HepG2 (cell line): ENCODE results near the gene L3MBTL4. TPM values are rescaled to one million over a fixed set of nuclear protein-coding genes. Genes with fewer than 3 reads are reported as not detected.

ENCODE experiments used
- ATF7 ChIP-seq, 2 experiments: fragments of 450-650 bp in 1 of 2; sonication (generic) in 1 of 2; formaldehyde crosslinking in 1 of 2; IDR thresholded peaks; 2 replicates each; pipeline versions ENCODE4 v1.4.0 to v1.6.1; 2016 to 2020; ENCODE audit warnings: antibody characterized with exemption in 1 of 2, mild to moderate bottlenecking in 1 of 2, missing genetic modification reagents in 1 of 2
- FOSL2 ChIP-seq: sonication (generic); formaldehyde crosslinking; IDR thresholded peaks from 2 replicates; pipeline ENCODE4 v1.4.0; 2020; ENCODE audit warnings: missing genetic modification reagents
- GATAD1 ChIP-seq: IDR thresholded peaks from 2 replicates; pipeline ENCODE4 v1.6.1; 2016; ENCODE audit warnings: missing genetic modification reagents, missing compliant biosample characterization
- HINFP ChIP-seq: sonication (generic); formaldehyde crosslinking; IDR thresholded peaks from 2 replicates; pipeline ENCODE4 v1.4.0; 2020; ENCODE audit warnings: low read depth, mild to moderate bottlenecking, missing genetic modification reagents
- KDM2A ChIP-seq: sonication (generic); formaldehyde crosslinking; IDR thresholded peaks from 2 replicates; pipeline ENCODE4 v1.4.0; 2020; ENCODE audit warnings: low read depth, missing genetic modification reagents, borderline replicate concordance
- MEIS2 ChIP-seq: sonication (generic); formaldehyde crosslinking; IDR thresholded peaks from 2 replicates; pipeline ENCODE4 v1.9.0; 2021; ENCODE audit warnings: mild to moderate bottlenecking, missing genetic modification reagents
- MTF1 ChIP-seq: sonication (generic); formaldehyde crosslinking; IDR thresholded peaks from 2 replicates; pipeline ENCODE4 v1.5.0; 2020; ENCODE audit warnings: missing genetic modification reagents
- NCOA2 ChIP-seq: sonication (generic); formaldehyde crosslinking; IDR thresholded peaks from 2 replicates; pipeline ENCODE4 v1.8.0; 2022; ENCODE audit warnings: inconsistent platforms
- NFE2L1 ChIP-seq: sonication (generic); formaldehyde crosslinking; IDR thresholded peaks from 2 replicates; pipeline ENCODE4 v1.4.0; 2020; ENCODE audit warnings: missing genetic modification reagents, mild to moderate bottlenecking, borderline replicate concordance
- PHF20 ChIP-seq: sonication (generic); formaldehyde crosslinking; IDR thresholded peaks from 2 replicates; pipeline ENCODE4 v1.5.0; 2020; ENCODE audit warnings: mild to moderate bottlenecking, missing genetic modification reagents
- PITX1 ChIP-seq: sonication (generic); formaldehyde crosslinking; IDR thresholded peaks from 2 replicates; pipeline ENCODE4 v1.5.1; 2020; ENCODE audit warnings: mild to moderate bottlenecking, missing genetic modification reagents
- RBM22 ChIP-seq: fragments of 200-400 bp; formaldehyde crosslinking; optimal IDR thresholded peaks from 2 replicates; pipeline ENCODE3; 2017; ENCODE audit warnings: mild to moderate bottlenecking, low read length, moderate library complexity
- RFX3 ChIP-seq: IDR thresholded peaks from 2 replicates; pipeline ENCODE4 v1.6.1; 2016; ENCODE audit warnings: missing biosample characterization, missing genetic modification reagents
- RFX5 ChIP-seq: IDR thresholded peaks from 2 replicates; pipeline ENCODE4 v1.6.1; 2011; ENCODE audit warnings: low read depth, low read length, improper control_type of control experiment
- SIX1 ChIP-seq: sonication (generic); formaldehyde crosslinking; IDR thresholded peaks from 2 replicates; pipeline ENCODE4 v1.4.0; 2020; ENCODE audit warnings: missing genetic modification reagents, borderline replicate concordance
- SOX5 ChIP-seq: IDR thresholded peaks from 2 replicates; pipeline ENCODE4 v1.6.1; 2016; ENCODE audit warnings: borderline replicate concordance
- ZBTB21 ChIP-seq: sonication (generic); formaldehyde crosslinking; IDR thresholded peaks from 2 replicates; pipeline ENCODE4 v1.4.0; 2020; ENCODE audit warnings: missing genetic modification reagents
- ZFP1 ChIP-seq: IDR thresholded peaks from 2 replicates; pipeline ENCODE4 v1.6.1; 2016
- ZNF362 ChIP-seq: sonication (generic); formaldehyde crosslinking; IDR thresholded peaks from 2 replicates; pipeline ENCODE4 v1.4.0; 2020; ENCODE audit warnings: missing genetic modification reagents, mild to moderate bottlenecking, borderline replicate concordance
- ZNF451 ChIP-seq: sonication (generic); formaldehyde crosslinking; IDR thresholded peaks from 2 replicates; pipeline ENCODE4 v1.5.0; 2020; ENCODE audit warnings: mild to moderate bottlenecking, missing genetic modification reagents
- ZNF570 ChIP-seq: sonication (generic); formaldehyde crosslinking; IDR thresholded peaks from 2 replicates; pipeline ENCODE4 v1.4.0; 2020; ENCODE audit warnings: mild to moderate bottlenecking, missing genetic modification reagents, borderline replicate concordance
- ZSCAN12 ChIP-seq: sonication (generic); formaldehyde crosslinking; IDR thresholded peaks from 2 replicates; pipeline ENCODE4 v1.9.0; 2021; ENCODE audit warnings: mild to moderate bottlenecking, missing genetic modification reagents
- polyA plus RNA-seq, 8 experiments: library from polyadenylated mRNA; depleted of rRNA in 3 of 8; stranded (reverse) in 7 of 8; unstranded in 1 of 8; fragments of >200 nt; fragmentation: Illumina TruSeq in 4 of 8; extraction: Trizol in 4 of 8; gene quantifications; 2 replicates each; pipeline versions ENCODE4 v1.2.1 to v1.2.3, GENCODE V29; 2011 to 2016; ENCODE audit warnings: low read depth in 4 of 8, missing spikeins in 1 of 8, mixed read lengths in 1 of 8; ENCODE audit not compliant: insufficient read depth in 1 of 8
- total RNA-seq, 5 experiments: library from RNA; depleted of rRNA; stranded (reverse); fragments of >200 nt; fragmentation: Illumina TruSeq; extraction: Trizol; gene quantifications; 2 replicates each; pipeline ENCODE4 v1.2.3, GENCODE V29; 2016; ENCODE audit warnings: low read depth in 1 of 5
- TF ChIP-seq, protein P1 (sequence below): sonication (generic); formaldehyde crosslinking; IDR thresholded peaks from 2 replicates; pipeline ENCODE4 v1.4.0; 2020; ENCODE audit warnings: missing genetic modification reagents, low read depth, mild to moderate bottlenecking, borderline replicate concordance
- TF ChIP-seq, protein P2 (sequence below): sonication (generic); formaldehyde crosslinking; IDR thresholded peaks from 2 replicates; pipeline ENCODE4 v1.5.0; 2020; ENCODE audit warnings: missing genetic modification reagents, mild to moderate bottlenecking, borderline replicate concordance

L3MBTL4 gene
- total and polyA plus RNA-seq, 2 of the 13 experiments (the other 11 are each of a cell fraction or from before 2014, with no cell fraction given): 10.8 to 13.3 TPM

DNA sequence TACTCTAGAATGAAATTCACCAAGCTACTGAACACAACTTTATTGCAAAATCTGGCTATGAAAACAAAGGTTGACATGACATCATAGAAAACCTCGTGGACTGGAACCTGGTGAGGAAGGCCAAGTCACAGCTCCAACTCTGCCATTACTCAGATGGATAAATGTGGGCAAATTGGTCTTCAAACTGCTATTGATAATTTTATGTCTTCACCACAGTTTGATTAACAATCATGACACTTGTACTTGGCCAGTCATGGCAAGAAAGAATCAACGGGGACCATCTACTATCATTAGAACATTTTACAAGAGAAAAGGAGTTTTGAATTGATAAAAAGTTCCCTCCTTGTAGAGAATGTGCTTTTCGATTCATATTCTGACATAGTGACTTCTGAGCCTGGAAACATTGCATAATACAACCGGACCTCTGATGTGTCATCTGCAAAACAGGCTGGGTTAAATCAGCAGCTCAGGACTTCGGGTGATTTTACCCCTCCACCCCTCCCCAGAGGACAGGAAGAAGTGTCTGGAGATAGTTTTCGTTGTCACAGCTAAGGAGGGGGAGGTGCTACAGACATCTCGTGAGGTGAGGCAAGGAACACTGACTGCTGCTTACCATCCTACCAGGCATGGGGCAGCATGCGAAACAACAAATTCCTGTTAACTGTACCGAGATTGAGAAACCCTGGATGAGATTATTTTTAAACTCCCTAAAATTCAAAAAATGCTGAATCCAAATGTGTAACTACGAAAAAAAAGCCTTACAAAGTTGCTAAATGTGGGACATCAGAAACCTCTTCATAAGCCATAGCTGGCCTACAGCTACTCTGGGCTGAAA lies 8.4 kb downstream of the L3MBTL4 start (continued):
- TF ChIP-seq, protein P1, sequence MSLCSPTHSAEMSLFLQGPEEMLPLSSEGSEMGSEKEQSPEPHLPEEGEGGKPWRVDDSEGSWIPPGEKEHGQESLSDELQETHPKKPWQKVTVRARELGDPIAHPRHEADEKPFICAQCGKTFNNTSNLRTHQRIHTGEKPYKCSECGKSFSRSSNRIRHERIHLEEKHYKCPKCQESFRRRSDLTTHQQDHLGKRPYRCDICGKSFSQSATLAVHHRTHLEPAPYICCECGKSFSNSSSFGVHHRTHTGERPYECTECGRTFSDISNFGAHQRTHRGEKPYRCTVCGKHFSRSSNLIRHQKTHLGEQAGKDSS: no peak
- TF ChIP-seq ZNF362 (CRISPR knock-in tag): no peak
- TF ChIP-seq PHF20 (CRISPR knock-in tag): no peak
- no peak for TF ChIP-seq ZSCAN12 (CRISPR knock-in tag)
- TF ChIP-seq RFX3: no peak
- TF ChIP-seq, protein P2, sequence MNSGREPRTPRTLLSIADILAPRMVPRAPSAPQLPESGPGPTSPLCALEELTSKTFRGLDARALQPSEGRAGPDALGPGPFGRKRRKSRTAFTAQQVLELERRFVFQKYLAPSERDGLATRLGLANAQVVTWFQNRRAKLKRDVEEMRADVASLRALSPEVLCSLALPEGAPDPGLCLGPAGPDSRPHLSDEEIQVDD (CRISPR knock-in tag): no peak
- TF ChIP-seq RFX5: no peak
- TF ChIP-seq SIX1 (CRISPR knock-in tag): no peak
- peak; percentile 84 for TF ChIP-seq FOSL2 (CRISPR knock-in tag)
- no peak for TF ChIP-seq ZFP1
- TF ChIP-seq SOX5 (CRISPR knock-in tag): no peak
- no peak for TF ChIP-seq NFE2L1 (CRISPR knock-in tag)
- TF ChIP-seq MTF1 (CRISPR knock-in tag): no peak
- no peak for TF ChIP-seq KDM2A (CRISPR knock-in tag)
- TF ChIP-seq NCOA2 (CRISPR knock-in tag): no peak
- TF ChIP-seq ZBTB21 (CRISPR knock-in tag): no peak
- no peak for TF ChIP-seq GATAD1
- 0 out of 2 replicates have a peak, but pooled peaks have one; percentile 16 for TF ChIP-seq ATF7 (IDR thresholded peaks at IDR 0.05)
- TF ChIP-seq ATF7 (CRISPR knock-in tag; IDR thresholded peaks at IDR 0.05): no peak
- no peak for TF ChIP-seq ZNF570 (CRISPR knock-in tag)
- no peak for TF ChIP-seq HINFP
- TF ChIP-seq RBM22: no peak
- TF ChIP-seq ZNF451 (CRISPR knock-in tag): no peak
- no peak for TF ChIP-seq PITX1 (CRISPR knock-in tag)
- TF ChIP-seq MEIS2 (CRISPR knock-in tag): no peak
